HG02852 (cell line): ENCODE results near the gene PGA5.

Experiments used
- ATAC-seq: cut with Tn5 transposase; IDR thresholded peaks from one replicate; pipeline ENCODE4 v1.9.1; 2021; ENCODE audit warnings: mild to moderate bottlenecking, moderate library complexity; ENCODE audit not compliant: unreplicated experiment

PGA5 gene

DNA sequence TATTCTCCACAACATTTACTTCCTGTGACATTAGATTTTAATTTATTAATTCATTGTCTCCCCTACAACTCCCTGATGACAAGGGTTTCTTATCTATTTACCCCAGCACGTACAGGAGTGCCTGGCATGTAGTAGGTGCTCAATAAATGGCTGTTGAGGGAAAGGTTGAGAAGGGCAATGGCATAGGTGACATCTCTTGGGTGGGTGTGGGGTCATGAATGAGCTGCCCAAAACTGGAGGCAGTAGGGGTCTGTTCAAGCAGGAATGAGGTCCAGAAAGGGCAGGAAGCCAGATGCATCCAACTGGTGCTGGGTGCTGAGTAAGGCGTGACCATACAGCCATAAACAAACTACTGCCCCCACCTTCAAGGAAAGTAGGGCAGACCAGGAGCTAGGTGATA lies 51.4 kb downstream of the PGA5 start:
- ATAC-seq: no peak

DNA sequence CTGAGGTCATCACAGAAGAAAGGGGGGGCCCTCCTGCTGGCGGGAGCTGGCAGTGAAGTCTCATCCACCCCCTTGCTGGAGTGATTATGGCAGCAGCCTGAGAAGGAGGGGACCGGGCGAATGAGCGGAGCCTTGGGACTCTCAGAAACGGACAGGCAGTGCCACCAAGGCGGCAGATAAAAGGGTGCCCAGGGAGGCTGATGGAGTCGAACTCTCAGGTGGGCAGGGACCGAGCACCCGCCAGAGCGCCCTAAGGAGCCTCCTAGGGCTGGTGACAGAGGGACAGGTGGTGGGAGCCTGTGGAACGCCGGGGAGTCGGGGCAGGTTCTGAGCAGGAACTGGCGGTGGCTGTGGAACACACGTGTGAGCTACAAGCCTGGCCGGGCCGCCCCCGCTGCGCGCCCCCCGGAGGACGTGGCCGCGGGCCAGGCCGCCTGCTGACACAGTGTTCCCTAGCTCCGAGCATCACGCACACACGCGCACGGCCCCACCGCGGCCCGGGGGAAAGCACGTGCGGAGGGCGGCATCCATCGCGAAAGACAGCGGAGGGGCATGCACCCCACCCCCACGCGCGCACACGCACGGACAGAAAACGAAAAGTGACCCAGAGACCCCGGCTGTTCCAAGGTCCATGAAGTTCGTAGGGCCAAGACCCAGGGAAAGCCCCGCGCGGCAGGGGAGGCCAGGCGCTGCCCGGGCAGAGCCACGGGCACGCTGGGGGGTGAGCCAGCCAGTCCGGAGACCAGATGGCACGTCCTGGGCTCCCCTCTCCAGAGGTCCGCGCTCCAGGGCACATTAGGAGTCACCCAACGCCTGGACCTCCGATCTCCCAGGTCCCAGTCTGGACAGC lies 53.1 kb downstream of the PGA5 start:
- ATAC-seq: peak; percentile 20

DNA sequence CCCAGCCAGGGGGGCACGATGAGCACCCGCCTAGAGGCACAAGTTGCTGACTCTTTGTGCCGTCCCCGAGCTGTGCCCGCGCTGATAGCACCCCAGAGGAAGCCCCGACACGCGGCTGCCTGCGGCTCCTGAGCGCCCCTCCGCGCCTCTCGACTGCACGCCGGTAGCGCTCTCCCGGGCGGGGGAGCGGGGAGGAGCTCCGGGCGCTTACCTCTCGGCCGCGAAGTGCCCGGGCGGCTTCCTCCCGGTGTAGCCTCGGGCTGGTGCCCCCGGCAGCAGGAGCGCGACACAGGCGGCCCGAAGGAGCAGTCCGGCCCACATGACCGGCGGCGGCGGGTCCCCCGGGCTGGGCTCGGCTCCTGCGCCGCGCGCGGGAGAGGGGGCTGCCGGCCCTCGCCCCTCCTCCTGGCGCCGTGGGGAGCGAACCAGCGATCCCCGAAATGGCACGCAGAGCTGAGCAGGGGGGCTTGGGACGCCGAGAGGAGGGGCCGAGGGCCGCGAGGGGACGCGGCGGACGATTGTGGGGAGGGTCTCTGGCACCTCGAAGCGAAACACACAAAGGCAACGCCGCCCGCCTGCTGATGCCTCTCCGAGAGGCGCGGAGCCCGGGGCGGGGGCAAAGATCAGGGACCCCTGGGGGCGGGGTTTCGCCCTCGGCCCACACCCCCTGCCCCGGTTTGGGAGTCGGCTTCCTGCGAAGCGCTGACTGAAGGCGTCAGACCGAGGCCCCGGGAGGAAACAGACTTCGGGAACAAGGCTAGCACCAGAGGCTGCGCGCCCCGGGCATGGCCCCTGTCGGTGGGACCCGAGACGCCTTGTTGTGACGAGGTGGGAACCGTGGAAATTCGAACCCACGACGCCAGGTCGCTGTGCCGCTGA lies 54.0 kb downstream of the PGA5 start, which contains the start of gene VWCE:
Gene VWCE (minus strand): TSS at position 600 of the 879 bp plus-strand sequence. CDS start 279 bp downstream, at position 321.
- ATAC-seq: peak; percentile 70

DNA sequence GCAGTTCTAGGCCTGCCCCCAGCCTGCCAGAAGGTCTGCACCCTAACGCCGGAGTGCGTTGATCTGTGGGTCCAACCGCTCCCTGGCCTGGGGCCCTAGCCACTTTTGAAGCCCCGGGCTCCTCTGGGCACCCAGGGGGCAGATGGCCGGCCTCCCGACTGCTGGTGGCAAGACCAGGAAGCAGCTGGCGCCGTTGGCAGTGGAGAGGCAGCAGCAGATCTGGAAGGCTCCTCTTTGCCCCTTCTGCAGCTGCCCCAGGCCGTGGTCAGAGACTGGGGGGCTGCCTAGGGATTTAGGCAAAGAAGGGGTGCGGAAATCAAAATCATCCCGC lies 54.6 kb downstream of the PGA5 start:
- no peak for ATAC-seq

DNA sequence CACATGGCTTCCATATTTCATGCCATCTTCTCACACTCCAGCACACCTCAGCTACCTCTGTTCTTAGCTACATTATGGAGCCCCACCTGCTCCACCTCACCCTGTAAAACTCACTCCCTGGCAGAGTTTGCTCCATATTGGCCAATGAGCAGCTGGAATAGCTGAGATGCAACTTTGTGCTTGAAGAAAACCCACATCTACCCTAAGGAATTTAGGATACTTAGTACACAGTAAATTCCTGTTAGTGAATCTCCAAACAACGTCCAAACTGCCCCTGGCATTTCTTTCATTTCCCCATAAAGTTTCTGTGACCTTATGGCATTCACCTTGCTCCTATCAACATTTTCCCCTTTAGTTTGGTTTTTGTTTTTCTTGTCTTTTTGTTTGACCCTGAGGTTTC lies 56.4 kb downstream of the PGA5 start:
- no peak for ATAC-seq

DNA sequence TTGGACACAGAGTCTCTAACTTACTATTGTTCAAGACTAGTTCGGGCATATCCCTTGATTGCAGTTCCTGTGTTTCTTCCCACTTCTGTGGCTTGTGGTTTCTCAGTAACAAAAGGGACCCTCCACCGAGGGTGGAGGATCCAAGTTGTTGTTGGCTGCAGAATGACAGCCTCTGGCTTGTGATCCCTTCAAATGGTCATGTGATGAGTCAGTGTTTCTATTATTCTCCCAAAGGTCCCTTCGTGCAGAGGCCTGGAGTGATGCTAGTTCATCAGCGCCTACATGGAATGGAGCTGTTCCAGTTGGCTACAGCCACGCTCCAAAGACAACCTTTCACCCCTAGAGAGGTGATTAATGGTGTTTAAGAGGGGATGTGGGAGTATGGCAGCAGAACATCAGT lies 56.8 kb downstream of the PGA5 start:
- ATAC-seq: no peak

DNA sequence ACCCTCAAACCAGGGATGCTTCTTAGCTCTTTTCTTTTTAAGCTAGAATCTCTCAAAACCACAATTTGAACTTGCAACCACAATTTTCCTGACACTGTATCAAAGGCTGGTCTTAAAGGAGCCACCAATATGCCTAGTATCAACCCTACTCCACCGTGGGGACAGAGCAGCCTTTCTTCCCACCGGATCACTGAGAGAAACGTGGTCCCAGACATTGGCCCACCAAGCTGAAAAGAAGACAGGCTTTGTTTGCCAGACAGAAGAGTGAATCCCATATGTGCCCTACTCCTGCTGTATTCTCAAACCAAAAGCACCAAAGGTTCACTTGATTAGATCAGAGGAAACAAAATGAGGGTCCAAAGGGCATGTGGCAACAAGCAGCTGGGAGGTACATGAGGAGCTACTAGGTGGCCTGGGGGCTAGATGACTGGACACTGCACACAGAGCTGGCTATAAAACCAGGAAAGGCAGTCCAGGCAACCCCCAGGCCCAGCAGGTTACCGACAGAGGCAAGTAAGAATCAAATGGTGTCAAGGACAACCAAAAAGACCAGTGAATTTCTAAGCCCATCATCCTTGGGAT lies 57.8 kb downstream of the PGA5 start:
- ATAC-seq: no peak
